MCF 10A (cell line): ENCODE results near the gene HFM1. TPM values are rescaled to one million over a fixed set of nuclear protein-coding genes. Genes with fewer than 3 reads are reported as not detected.

ENCODE experiments used
- BruUV-seq: library from RNA; stranded (reverse); fragments of 400-500 nt; replicated peaks from 2 replicates; lab custom pipeline; 2021; lab: Mats Ljungman, UMichigan
- CTCF ChIA-PET: fragments of 300-600 bp; sonication (Branson Sonifier 250); formaldehyde crosslinking; extraction: SDS; loops from one replicate; lab custom pipeline; 2021; ENCODE audit warnings: antibody characterized with exemption, inconsistent platforms; lab: Yijun Ruan, JAX
- POLR2A ChIA-PET: fragments of 300-600, 350-650 bp; sonication (Branson Sonifier 250); formaldehyde crosslinking; extraction: SDS; loops from one replicate; lab custom pipeline; 2020; ENCODE audit warnings: antibody characterized with exemption, inconsistent platforms; lab: Yijun Ruan, JAX
- DNase-seq: peaks from one replicate; pipeline ENCODE4 v3.0.0-alpha.2; 2018; ENCODE audit not compliant: unreplicated experiment
- H3K27ac Mint-ChIP-seq: one replicate; pipeline ENCODE4 v1.8.0; 2022; ENCODE audit warnings: mild to moderate bottlenecking, low read depth, mixed read lengths; ENCODE audit not compliant: unreplicated experiment
- H3K27me3 Mint-ChIP-seq: one replicate; pipeline ENCODE4 v1.8.0; 2022; ENCODE audit warnings: mixed read lengths; ENCODE audit not compliant: insufficient read depth, unreplicated experiment
- H3K36me3 Mint-ChIP-seq: one replicate; pipeline ENCODE4 v1.8.0; 2022; ENCODE audit warnings: mild to moderate bottlenecking, moderate library complexity, mixed read lengths; ENCODE audit not compliant: insufficient read depth, unreplicated experiment
- H3K4me1 Mint-ChIP-seq: one replicate; pipeline ENCODE4 v1.8.0; 2022; ENCODE audit warnings: mixed read lengths; ENCODE audit not compliant: insufficient read depth, unreplicated experiment
- H3K4me3 Mint-ChIP-seq: one replicate; pipeline ENCODE4 v1.8.0; 2022; ENCODE audit warnings: mild to moderate bottlenecking, moderate library complexity, mixed read lengths; ENCODE audit not compliant: unreplicated experiment
- H3K9me3 Mint-ChIP-seq: one replicate; pipeline ENCODE4 v1.8.0; 2022; ENCODE audit warnings: mixed read lengths; ENCODE audit not compliant: unreplicated experiment
- CTCF ChIP-seq: fragments of 200-600 bp; IDR thresholded peaks from one replicate; pipeline ENCODE4 v1.8.0; 2022; ENCODE audit warnings: antibody characterized with exemption, mild to moderate bottlenecking; ENCODE audit not compliant: unreplicated experiment
- intact Hi-C: fragments of 100-400 bp; cut with micrococcal nuclease; formaldehyde crosslinking; loops from 2 replicates; pipeline ENCODE4 v1.14.1; 2022
- total RNA-seq: library from RNA; stranded (reverse); gene quantifications from 2 replicates; pipeline ENCODE4 v1.2.3, GENCODE V29; 2022

Gene HFM1
- total RNA-seq, 1 experiment from 2014 or later: not detected

GRCh38 chr1:91224878-91225277 lies 179.8 kb downstream of the HFM1 start:
- no peak for DNase-seq
- Mint-ChIP-seq H3K27me3 (no peaks in the 10 kb centered on the region), H3K4me3 (no peak overlapping the region), H3K27ac (no peak overlapping the region), H3K36me3 (no peaks in the 10 kb centered on the region), H3K9me3 (peaks cover 7% of the 10 kb centered on the region), H3K4me1 (no peaks in the 10 kb centered on the region)
- intact Hi-C loops: no loop called here
- no peak for TF ChIP-seq CTCF
- no TSS peak for BruUV-seq
- CTCF ChIA-PET: no interaction called here
- POLR2A ChIA-PET: interaction anchor here (0.7 kb wide), 1 partner anchor 18 kb away, joined by 3 read pairs; no protein-coding TSS in a partner anchor

- Mint-ChIP-seq H3K4me3 (no peak overlapping the region), H3K27me3 (no peaks in the 10 kb centered on the region), H3K36me3 (peaks cover 6% of the 10 kb centered on the region), H3K27ac (no peak overlapping the region), H3K4me1 (no peaks in the 10 kb centered on the region), H3K9me3 (peaks cover 7% of the 10 kb centered on the region)
- TF ChIP-seq CTCF: no peak
- DNase-seq: no peak
- BruUV-seq: no TSS peak
- intact Hi-C loops: no loop called here
- CTCF ChIA-PET: no interaction called here
- POLR2A ChIA-PET: no interaction called here
Measured at GRCh38 chr1:91221017-91221416, 183.6 kb downstream of the HFM1 start.

GRCh38 chr1:91217911-91218310 lies 186.7 kb downstream of the HFM1 start:
- ChIA-PET POLR2A (no interaction called here), CTCF (interaction anchor here (0.8 kb wide), 1 partner anchor 62 kb away, joined by 4 read pairs; no protein-coding TSS in a partner anchor)
- BruUV-seq: no TSS peak
- Mint-ChIP-seq H3K4me1 (no peaks in the 10 kb centered on the region), H3K27ac (no peak overlapping the region), H3K9me3 (peaks cover 7% of the 10 kb centered on the region), H3K27me3 (no peaks in the 10 kb centered on the region), H3K36me3 (peaks cover 6% of the 10 kb centered on the region), H3K4me3 (no peak overlapping the region)
- TF ChIP-seq CTCF: no peak
- no peak for DNase-seq
- intact Hi-C loops: no loop called here

Other genes starting within 250 kb of the HFM1 start
- 4.0 and 8.0 TPM in 2 replicates for gene CDC7, start 96.0 kb upstream of the HFM1 start, total RNA-seq